IMR-90 (cell line): ENCODE results near the gene VAC14. TPM values are rescaled to one million over a fixed set of nuclear protein-coding genes. Genes with fewer than 3 reads are reported as not detected.

Experiments used
- ATAC-seq: fragments of 200-7000 bp; cut with Tn5 transposase; 2 replicates; pipeline ENCODE4 v1.9.1; 2020; ENCODE audit warnings: low read depth, mild to moderate bottlenecking, moderate library complexity
- BruUV-seq: library from RNA; stranded (reverse); fragments of 400-500 nt; replicated peaks from 2 replicates; lab custom pipeline; 2021; lab: Mats Ljungman, UMichigan
- CTCF ChIA-PET: fragments of 300-600 bp; formaldehyde crosslinking; extraction: SDS; loops from one replicate; lab custom pipeline; 2021; ENCODE audit warnings: antibody characterized with exemption; lab: Yijun Ruan, JAX
- POLR2A ChIA-PET: fragments of 300-600 bp; sonication (Branson Sonifier 250); formaldehyde crosslinking; loops from one replicate; lab custom pipeline; 2022; ENCODE audit warnings: antibody characterized with exemption; ENCODE audit not compliant: unreplicated experiment; lab: Charles Lee
- DNase-seq: peaks from one replicate; pipeline ENCODE4 v3.0.0; 2013
- H2AFZ ChIP-seq: replicated peaks from 2 replicates; pipeline ENCODE3; 2013; ENCODE audit warnings: low read length, mild to moderate bottlenecking; ENCODE audit not compliant: poor library complexity
- H2AK5ac ChIP-seq: 2 replicates; pipeline ENCODE4 v1.6.1; 2013; ENCODE audit warnings: low read depth, low read length, inconsistent platforms
- H2AK9ac ChIP-seq: replicated peaks from 2 replicates; pipeline ENCODE3; 2013; ENCODE audit warnings: mild to moderate bottlenecking, low read depth, low read length, moderate library complexity; ENCODE audit not compliant: poor library complexity
- H2BK120ac ChIP-seq: 2 replicates; pipeline ENCODE4 v1.6.1; 2013; ENCODE audit warnings: low read depth, low read length, inconsistent platforms
- H2BK15ac ChIP-seq: 3 replicates; pipeline ENCODE4 v1.6.1; 2013; ENCODE audit warnings: low read depth, low read length, inconsistent platforms
- H2BK20ac ChIP-seq: 2 replicates; pipeline ENCODE4 v1.6.1; 2013; ENCODE audit warnings: low read depth, mild to moderate bottlenecking, inconsistent platforms, low read length, moderate library complexity
- H2BK5ac ChIP-seq: 2 replicates; pipeline ENCODE4 v1.6.1; 2013; ENCODE audit warnings: mild to moderate bottlenecking, low read depth, low read length, inconsistent platforms; ENCODE audit not compliant: poor library complexity, severe bottlenecking
- H3K14ac ChIP-seq: replicated peaks from 2 replicates; pipeline ENCODE4 v1.6.1; 2013; ENCODE audit warnings: low read depth, low read length, inconsistent platforms
- H3K18ac ChIP-seq: 2 replicates; pipeline ENCODE4 v1.6.1; 2013; ENCODE audit warnings: low read depth, low read length, control low read depth
- H3K23ac ChIP-seq: 2 replicates; pipeline ENCODE4 v1.6.1; 2013; ENCODE audit warnings: low read depth, low read length, inconsistent platforms
- H3K27ac ChIP-seq: 2 replicates; pipeline ENCODE4 v1.5.1; 2013; ENCODE audit warnings: mild to moderate bottlenecking, control low read depth, low read length; ENCODE audit not compliant: insufficient read depth
- H3K27me3 ChIP-seq: 2 replicates; pipeline ENCODE4 v1.6.1; 2013; ENCODE audit warnings: low read length; ENCODE audit not compliant: control insufficient read depth, insufficient read depth
- H3K36me3 ChIP-seq: 2 replicates; pipeline ENCODE4 v1.6.1; 2013; ENCODE audit warnings: low read length, mixed read lengths; ENCODE audit not compliant: control insufficient read depth, insufficient read depth
- H3K4ac ChIP-seq: 2 replicates; pipeline ENCODE4 v1.6.1; 2013; ENCODE audit warnings: low read depth, low read length, inconsistent platforms
- H3K4me1 ChIP-seq: 2 replicates; pipeline ENCODE4 v1.6.1; 2013; ENCODE audit warnings: low read length, mixed read lengths; ENCODE audit not compliant: control insufficient read depth, insufficient read depth
- H3K4me2 ChIP-seq: 2 replicates; pipeline ENCODE4 v1.6.1; 2013; ENCODE audit warnings: low read depth, mild to moderate bottlenecking, control low read depth, low read length, moderate library complexity
- H3K4me3 ChIP-seq: 2 replicates; pipeline ENCODE4 v1.5.1; 2013; ENCODE audit warnings: low read depth, mild to moderate bottlenecking, control low read depth, low read length, moderate library complexity; ENCODE audit not compliant: insufficient read depth
- H3K56ac ChIP-seq: 2 replicates; pipeline ENCODE4 v1.6.1; 2013; ENCODE audit warnings: low read length, inconsistent platforms; ENCODE audit not compliant: insufficient read depth; ENCODE audit errors: extremely low read depth
- H3K79me1 ChIP-seq, 2 experiments: 2 replicates each; pipeline ENCODE4 v1.6.1; 2013; ENCODE audit warnings: low read length in 2 of 2, inconsistent platforms in 1 of 2, low read depth in 1 of 2
- H3K9ac ChIP-seq: 2 replicates; pipeline ENCODE4 v1.6.1; 2013; ENCODE audit warnings: low read depth, low read length, control low read depth
- H3K9me1 ChIP-seq: 2 replicates; pipeline ENCODE4 v1.6.1; 2013; ENCODE audit warnings: low read length, inconsistent platforms; ENCODE audit not compliant: insufficient read depth
- H3K9me3 ChIP-seq: 2 replicates; pipeline ENCODE4 v1.6.1; 2013; ENCODE audit warnings: low read length; ENCODE audit not compliant: control insufficient read depth, insufficient read depth
- H4K20me1 ChIP-seq: 2 replicates; pipeline ENCODE4 v1.6.1; 2013; ENCODE audit warnings: low read length, inconsistent platforms; ENCODE audit not compliant: insufficient read depth
- H4K5ac ChIP-seq: 2 replicates; pipeline ENCODE4 v1.6.1; 2013; ENCODE audit warnings: mild to moderate bottlenecking, low read depth, low read length, control low read depth
- H4K8ac ChIP-seq, 2 experiments: 2 replicates each; pipeline ENCODE4 v1.6.1; 2013; ENCODE audit warnings: low read depth in 2 of 2, low read length in 2 of 2, control low read depth in 1 of 2, inconsistent platforms in 1 of 2
- H4K91ac ChIP-seq: 2 replicates; pipeline ENCODE4 v1.6.1; 2013; ENCODE audit warnings: low read depth, low read length, inconsistent platforms; ENCODE audit not compliant: insufficient read depth
- BHLHE40 ChIP-seq: fragments of 150-350 bp; IDR thresholded peaks from 2 replicates; pipeline ENCODE4 v1.6.1; 2016; ENCODE audit warnings: mild to moderate bottlenecking, low read depth, low read length
- CEBPB ChIP-seq: IDR thresholded peaks from 2 replicates; pipeline ENCODE4 v1.6.1; 2012; ENCODE audit warnings: low read depth, low read length, improper control_type of control experiment
- CHD1 ChIP-seq: IDR thresholded peaks from 2 replicates; pipeline ENCODE4 v1.6.1; 2012; ENCODE audit warnings: low read depth, low read length, improper control_type of control experiment
- FOS ChIP-seq: fragments of 150-350 bp; IDR thresholded peaks from 2 replicates; pipeline ENCODE4 v1.6.1; 2016; ENCODE audit warnings: low read depth, low read length
- MAFK ChIP-seq: IDR thresholded peaks from 2 replicates; pipeline ENCODE4 v1.6.1; 2012; ENCODE audit warnings: low read depth, low read length, improper control_type of control experiment
- MAZ ChIP-seq: IDR thresholded peaks from 2 replicates; pipeline ENCODE4 v1.6.1; 2012; ENCODE audit warnings: low read depth, mild to moderate bottlenecking, low read length, improper control_type of control experiment, moderate library complexity, borderline replicate concordance
- MXI1 ChIP-seq: IDR thresholded peaks from 2 replicates; pipeline ENCODE4 v1.6.1; 2012; ENCODE audit warnings: low read depth, mild to moderate bottlenecking, low read length, moderate library complexity, borderline replicate concordance
- NFE2L2 ChIP-seq: fragments of 150-350 bp; IDR thresholded peaks from 2 replicates; pipeline ENCODE4 v1.6.1; 2016; ENCODE audit warnings: low read depth, mild to moderate bottlenecking, low read length
- POLR2A ChIP-seq: IDR thresholded peaks from 2 replicates; pipeline ENCODE4 v1.6.1; 2012; ENCODE audit warnings: mild to moderate bottlenecking, low read depth, low read length
- RAD21 ChIP-seq: IDR thresholded peaks from 2 replicates; pipeline ENCODE4 v1.6.1; 2012; ENCODE audit warnings: low read length, improper control_type of control experiment
- RCOR1 ChIP-seq: IDR thresholded peaks from 2 replicates; pipeline ENCODE4 v1.6.1; 2012; ENCODE audit warnings: mild to moderate bottlenecking, low read length, improper control_type of control experiment; ENCODE audit not compliant: insufficient replicate concordance
- RFX5 ChIP-seq: IDR thresholded peaks from 2 replicates; pipeline ENCODE4 v1.8.0; 2012; ENCODE audit warnings: low read depth, mild to moderate bottlenecking, low read length, moderate library complexity
- SMC3 ChIP-seq: fragments of 150-350 bp; IDR thresholded peaks from 2 replicates; pipeline ENCODE4 v1.6.1; 2016; ENCODE audit warnings: low read depth, mild to moderate bottlenecking, antibody characterized with exemption, low read length, moderate library complexity
- WGBS, 2 experiments: methylation state at CpG; one replicate each; pipeline versions ENCODE4 v1.1.5 to v1.1.7; 2013; ENCODE audit warnings: missing lambda C conversion rate in 2 of 2; ENCODE audit not compliant: insufficient read length in 1 of 2; ENCODE audit errors: extremely low coverage in 2 of 2; 5-methylcytosine and 5-hydroxymethylcytosine counted together
- dilution Hi-C: fragments of 300-500 bp; cut with HindIII; formaldehyde crosslinking; loops from one replicate; pipeline ENCODE4 v1.14.3; 2018; ENCODE audit warnings: low sequenced_read_pairs; ENCODE audit not compliant: unreplicated experiment
- in situ Hi-C: fragments of 300-500 bp; cut with MboI; formaldehyde crosslinking; loops from 3 replicates; pipeline ENCODE4 v1.14.3; 2019; ENCODE audit warnings: low sequenced_read_pairs, inconsistent platforms, mixed read lengths
- intact Hi-C: fragments of 100-400 bp; cut with micrococcal nuclease; formaldehyde crosslinking; loops from 2 replicates; pipeline ENCODE4 v1.10.0; 2022
- polyA plus RNA-seq, 3 experiments: library from polyadenylated mRNA; depleted of rRNA; stranded (reverse); fragments of >200 nt; gene quantifications; 2 replicates each; pipeline ENCODE4 v1.2.3, GENCODE V29; 2012; ENCODE audit warnings: low replicate concordance in 1 of 3
- total RNA-seq: library from RNA; depleted of rRNA; stranded (reverse); fragments of >200 nt; gene quantifications from 2 replicates; pipeline ENCODE4 v1.2.3, GENCODE V29; 2012
- TF ChIP-seq, protein P1 (sequence below): conservative IDR thresholded peaks from 2 replicates; pipeline ENCODE4 v1.5.1; 2012; ENCODE audit warnings: mild to moderate bottlenecking, low read depth, low read length, improper control_type of control experiment
- TF ChIP-seq, protein P2 (sequence below): fragments of 150-350 bp; IDR thresholded peaks from 2 replicates; pipeline ENCODE4 v1.6.1; 2016; ENCODE audit warnings: low read depth, mild to moderate bottlenecking, low read length, moderate library complexity, borderline replicate concordance

VAC14 gene
- total and polyA plus RNA-seq, 2 of the 4 experiments (the other 2 are of a cell fraction): 21.1 to 40.2 TPM

- no peaks in the 10 kb centered on the region for H3K9me3 ChIP-seq
- ChIA-PET POLR2A (no interaction called here), CTCF (no interaction called here)
- H2BK15ac ChIP-seq: no peak overlapping the region
- no peak overlapping the region for H3K4me3 ChIP-seq
- no peak overlapping the region for H4K8ac ChIP-seq
- H3K36me3 ChIP-seq: peaks cover 12% of the 10 kb centered on the region; the same call in 1 of the 2 replicates
- H3K23ac ChIP-seq: no peak overlapping the region
- no peak overlapping the region for H2BK5ac ChIP-seq
- no peak overlapping the region for H3K14ac ChIP-seq
- no peak overlapping the region for H3K27ac ChIP-seq
- peaks cover 12% of the 10 kb centered on the region for H3K9me1 ChIP-seq
- no peaks in the 10 kb centered on the region for H4K20me1 ChIP-seq
- DNase-seq: no peak
- in situ Hi-C loops: no loop called here
- intact Hi-C loops: no loop called here
- H3K4me2 ChIP-seq: no peak overlapping the region
- no CpG with 5 or more reads among the region's 3 CpGs for WGBS, 2 experiments
- H2AK5ac ChIP-seq: no peak overlapping the region
- no peak overlapping the region for H2AK9ac ChIP-seq
- no peak overlapping the region for H4K91ac ChIP-seq
- peaks cover 0 to 27% of the 10 kb centered on the region in 2 experiments for H3K79me1 ChIP-seq
- no peak overlapping the region for H3K9ac ChIP-seq
- H3K56ac ChIP-seq: no peak overlapping the region
- H3K18ac ChIP-seq: no peak overlapping the region
- peaks cover 21% of the 10 kb centered on the region for H3K4me1 ChIP-seq
- dilution Hi-C loops: no loop called here
- H2AFZ ChIP-seq: no peak overlapping the region
- H3K4ac ChIP-seq: peak overlapping the region; percentile 2; the same call in 1 of the 2 replicates
- no TSS peak for BruUV-seq
- H3K27me3 ChIP-seq: no peaks in the 10 kb centered on the region
- H2BK20ac ChIP-seq: no peak overlapping the region
- no peak overlapping the region for H4K5ac ChIP-seq
- no peak overlapping the region for H2BK120ac ChIP-seq
- no peak for ATAC-seq
- TF ChIP-seq SMC3 (no peak), NFE2L2 (no peak), MXI1 (no peak), MAZ (no peak), RCOR1 (no peak), CEBPB (no peak), CHD1 (no peak), FOS (no peak), RAD21 (no peak), POLR2A (no peak), BHLHE40 (no peak), MAFK (no peak), RFX5 (no peak)
- TF ChIP-seq, protein P1, sequence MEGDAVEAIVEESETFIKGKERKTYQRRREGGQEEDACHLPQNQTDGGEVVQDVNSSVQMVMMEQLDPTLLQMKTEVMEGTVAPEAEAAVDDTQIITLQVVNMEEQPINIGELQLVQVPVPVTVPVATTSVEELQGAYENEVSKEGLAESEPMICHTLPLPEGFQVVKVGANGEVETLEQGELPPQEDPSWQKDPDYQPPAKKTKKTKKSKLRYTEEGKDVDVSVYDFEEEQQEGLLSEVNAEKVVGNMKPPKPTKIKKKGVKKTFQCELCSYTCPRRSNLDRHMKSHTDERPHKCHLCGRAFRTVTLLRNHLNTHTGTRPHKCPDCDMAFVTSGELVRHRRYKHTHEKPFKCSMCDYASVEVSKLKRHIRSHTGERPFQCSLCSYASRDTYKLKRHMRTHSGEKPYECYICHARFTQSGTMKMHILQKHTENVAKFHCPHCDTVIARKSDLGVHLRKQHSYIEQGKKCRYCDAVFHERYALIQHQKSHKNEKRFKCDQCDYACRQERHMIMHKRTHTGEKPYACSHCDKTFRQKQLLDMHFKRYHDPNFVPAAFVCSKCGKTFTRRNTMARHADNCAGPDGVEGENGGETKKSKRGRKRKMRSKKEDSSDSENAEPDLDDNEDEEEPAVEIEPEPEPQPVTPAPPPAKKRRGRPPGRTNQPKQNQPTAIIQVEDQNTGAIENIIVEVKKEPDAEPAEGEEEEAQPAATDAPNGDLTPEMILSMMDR: no peak
- TF ChIP-seq, protein P2, sequence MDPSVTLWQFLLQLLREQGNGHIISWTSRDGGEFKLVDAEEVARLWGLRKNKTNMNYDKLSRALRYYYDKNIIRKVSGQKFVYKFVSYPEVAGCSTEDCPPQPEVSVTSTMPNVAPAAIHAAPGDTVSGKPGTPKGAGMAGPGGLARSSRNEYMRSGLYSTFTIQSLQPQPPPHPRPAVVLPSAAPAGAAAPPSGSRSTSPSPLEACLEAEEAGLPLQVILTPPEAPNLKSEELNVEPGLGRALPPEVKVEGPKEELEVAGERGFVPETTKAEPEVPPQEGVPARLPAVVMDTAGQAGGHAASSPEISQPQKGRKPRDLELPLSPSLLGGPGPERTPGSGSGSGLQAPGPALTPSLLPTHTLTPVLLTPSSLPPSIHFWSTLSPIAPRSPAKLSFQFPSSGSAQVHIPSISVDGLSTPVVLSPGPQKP: no peak
These were observed 70.0 kb downstream of the VAC14 start for GRCh38 chr16:70730944-70731343.
